Measurements from ENCODE around the gene MCC. TPM values are rescaled to one million over a fixed set of nuclear protein-coding genes. Genes with fewer than 3 reads are reported as not detected.
A peak's percentile ranks its signal among the peaks of the same experiment; 100 is the strongest.

The MCC gene
- total and polyA plus RNA-seq, 2 of the 4 experiments (the other 2 are of a cell fraction): 5.0 to 20.6 TPM

GRCh38 chr5:113231653-113232000, 256.6 kb downstream of the MCC start:
- ChIA-PET CTCF (no interaction called here), POLR2A (ENCODE audit: unreplicated experiment) (no interaction called here)
- no peak overlapping the region for H3K14ac ChIP-seq (replicated peaks; ENCODE audit: low read depth, low read length)
- intact Hi-C loops (cut with micrococcal nuclease): no loop called here
- H3K9ac ChIP-seq (ENCODE audit: low read depth, low read length): no peak overlapping the region
- H3K36me3 ChIP-seq (ENCODE audit: control insufficient read depth, insufficient read depth, low read length): peaks cover 2% of the 10 kb centered on the region; the same call in 1 of the 2 replicates
- H2AFZ ChIP-seq (replicated peaks; ENCODE audit: low read length, poor library complexity): no peak overlapping the region
- TF ChIP-seq RCOR1 (IDR thresholded peaks at IDR 0.05; ENCODE audit: insufficient replicate concordance, low read length) (no peak), MAFK (IDR thresholded peaks at IDR 0.05; ENCODE audit: low read depth, low read length) (peak; percentile 56)
- no peak overlapping the region for H2AK9ac ChIP-seq (replicated peaks; ENCODE audit: low read depth, low read length, poor library complexity)
- H4K5ac ChIP-seq (ENCODE audit: low read depth, low read length): no peak overlapping the region
- WGBS, 2 experiments (ENCODE audit: extremely low coverage in 2 of 2, insufficient read length in 1 of 2): no CpG with 5 or more reads among the region's 1 CpG
- H4K8ac ChIP-seq (ENCODE audit: low read depth in 2 of 2, low read length in 2 of 2): no peak overlapping the region
- no peak overlapping the region for H3K18ac ChIP-seq (ENCODE audit: low read depth, low read length)
- no peak overlapping the region for H2BK15ac ChIP-seq (ENCODE audit: low read depth, low read length)
- no peak overlapping the region for H4K91ac ChIP-seq (ENCODE audit: insufficient read depth, low read depth, low read length)
- H3K4me1 ChIP-seq (ENCODE audit: control insufficient read depth, insufficient read depth, low read length): peaks cover 6% of the 10 kb centered on the region
- peaks cover 3 to 10% of the 10 kb centered on the region in 2 experiments; a peak in 2 of 4 replicates for H3K79me1 ChIP-seq (ENCODE audit: low read depth in 1 of 2, low read length in 2 of 2)
- H2BK20ac ChIP-seq (ENCODE audit: low read depth, low read length): no peak overlapping the region
- BruUV-seq (replicated peaks): no TSS peak
- no peak overlapping the region for H2BK5ac ChIP-seq (ENCODE audit: low read depth, low read length, poor library complexity, severe bottlenecking)
- H2BK120ac ChIP-seq (ENCODE audit: low read depth, low read length): no peak overlapping the region
- ATAC-seq (ENCODE audit: low read depth) (no peak), DNase-seq (no peak)
- no peak overlapping the region for H3K4me2 ChIP-seq (ENCODE audit: low read depth, low read length)
- no peaks in the 10 kb centered on the region for H3K9me3 ChIP-seq (ENCODE audit: control insufficient read depth, insufficient read depth, low read length)
- dilution Hi-C loops (cut with HindIII; ENCODE audit: low sequenced_read_pairs, unreplicated experiment): no loop called here
- H3K4me3 ChIP-seq (ENCODE audit: insufficient read depth, low read depth, low read length): no peak overlapping the region
- no peak overlapping the region for H3K23ac ChIP-seq (ENCODE audit: low read depth, low read length)
- H4K20me1 ChIP-seq (ENCODE audit: insufficient read depth, low read length): no peaks in the 10 kb centered on the region
- H3K56ac ChIP-seq (ENCODE audit: extremely low read depth, insufficient read depth, low read length): no peak overlapping the region
- H3K27ac ChIP-seq (ENCODE audit: insufficient read depth, low read length): no peak overlapping the region
- H3K27me3 ChIP-seq (ENCODE audit: control insufficient read depth, insufficient read depth, low read length): no peaks in the 10 kb centered on the region
- in situ Hi-C loops (cut with MboI; ENCODE audit: low sequenced_read_pairs): no loop called here
- H2AK5ac ChIP-seq (ENCODE audit: low read depth, low read length): no peak overlapping the region
- no peaks in the 10 kb centered on the region for H3K9me1 ChIP-seq (ENCODE audit: insufficient read depth, low read length)
- no peak overlapping the region for H3K4ac ChIP-seq (ENCODE audit: low read depth, low read length)
